GM18858 (cell line): ENCODE measurements around the gene SH3GL3.

Experiments
- ATAC-seq: cut with Tn5 transposase; IDR thresholded peaks from one replicate; pipeline ENCODE4 v1.9.1; 2021; ENCODE audit not compliant: unreplicated experiment

Gene SH3GL3

DNA sequence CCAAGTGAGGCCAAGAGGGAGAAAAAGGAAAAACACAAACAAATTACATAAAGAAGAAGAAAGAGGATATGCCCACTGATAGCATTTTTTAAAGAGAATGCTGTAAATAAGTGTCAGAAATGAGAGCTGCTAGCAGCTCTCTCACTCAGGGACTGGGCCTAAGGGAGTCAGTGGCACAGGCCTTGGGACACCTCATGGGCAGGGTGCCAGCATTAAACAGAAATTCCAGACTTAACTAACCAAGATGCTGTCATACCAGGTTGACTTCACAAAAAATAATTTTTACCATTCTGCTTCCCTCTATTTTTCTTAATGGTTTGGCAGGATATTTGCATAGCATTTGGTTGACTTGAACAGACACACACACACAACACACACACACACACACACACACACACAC, 114.5 kb downstream of the SH3GL3 start:
- ATAC-seq: no peak

- ATAC-seq: no peak
Observed at GRCh38 chr15:83565138-83565537, 118.0 kb downstream of the SH3GL3 start.

- ATAC-seq: no peak
Observed at GRCh38 chr15:83565553-83566159, 118.5 kb downstream of the SH3GL3 start.

- no peak for ATAC-seq
Observed at GRCh38 chr15:83567318-83567717, 120.2 kb downstream of the SH3GL3 start.

GRCh38 chr15:83569341-83569740, 122.2 kb downstream of the SH3GL3 start:
- ATAC-seq: no peak

GRCh38 chr15:83570756-83571155, 123.6 kb downstream of the SH3GL3 start:
- ATAC-seq: no peak

GRCh38 chr15:83571820-83572707, 124.9 kb downstream of the SH3GL3 start:
- ATAC-seq: no peak

DNA sequence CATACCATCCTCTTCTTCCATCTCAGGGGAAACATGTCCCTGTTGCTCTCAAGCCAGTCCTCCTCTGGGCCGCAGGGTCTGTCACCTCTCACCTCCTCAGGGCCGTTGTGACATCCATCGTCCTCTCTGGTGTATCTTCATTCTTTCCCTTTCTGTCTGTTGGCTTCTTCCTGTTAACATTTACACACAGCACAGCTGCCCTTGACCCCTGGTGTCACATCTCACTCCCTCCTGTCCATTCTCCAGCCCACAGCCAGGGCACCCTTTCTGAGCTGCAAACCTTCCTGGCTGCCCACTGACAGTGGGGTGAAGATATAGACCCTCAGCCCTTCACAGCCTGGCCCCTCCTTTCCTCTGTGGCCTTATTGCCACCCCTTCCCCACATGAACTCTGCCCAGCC, 127.2 kb downstream of the SH3GL3 start:
- ATAC-seq: no peak

DNA sequence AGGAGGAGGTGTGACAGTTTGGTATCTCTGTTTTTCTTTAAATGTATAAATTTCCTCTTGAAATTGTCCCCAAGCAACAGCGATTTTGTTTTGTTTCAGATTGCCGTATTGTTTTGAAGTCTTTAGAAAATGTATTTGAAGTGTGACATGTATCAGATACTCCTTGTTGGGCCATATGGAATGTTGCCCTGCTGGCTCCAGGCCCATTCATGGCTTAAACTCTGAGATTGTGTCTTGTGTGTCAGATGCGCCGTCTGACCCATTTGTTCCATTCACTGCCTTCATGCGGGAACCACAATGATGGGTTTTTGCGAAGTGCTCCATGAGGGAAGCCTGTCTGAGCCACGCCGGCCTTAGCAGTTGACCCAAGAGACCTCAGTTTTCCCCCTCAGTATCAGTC, 131.6 kb downstream of the SH3GL3 start:
- no peak for ATAC-seq

DNA sequence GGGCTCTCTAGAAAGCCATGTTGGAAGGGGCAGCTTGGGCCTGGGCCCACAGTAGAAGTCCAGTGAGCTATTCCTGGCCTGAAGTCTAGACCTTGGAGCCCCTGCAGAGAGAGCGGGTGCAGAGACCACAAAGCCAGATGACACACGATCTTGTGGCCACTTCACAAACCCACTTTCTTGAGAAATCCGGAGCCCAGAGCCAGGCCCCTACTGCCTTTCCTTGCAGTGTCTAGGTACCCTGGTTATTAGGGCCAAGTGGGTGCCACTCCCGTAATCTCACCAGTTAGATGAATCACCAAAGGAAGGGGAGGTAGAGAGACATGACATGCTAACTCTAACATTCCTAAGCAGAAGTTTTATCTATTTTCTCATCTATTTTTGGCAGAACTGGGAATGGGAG, 134.2 kb downstream of the SH3GL3 start:
- ATAC-seq: no peak

- ATAC-seq: no peak
Observed at GRCh38 chr15:83582381-83582780, 135.2 kb downstream of the SH3GL3 start.

- no peak for ATAC-seq
Observed at GRCh38 chr15:83585601-83586335, 138.6 kb downstream of the SH3GL3 start.

DNA sequence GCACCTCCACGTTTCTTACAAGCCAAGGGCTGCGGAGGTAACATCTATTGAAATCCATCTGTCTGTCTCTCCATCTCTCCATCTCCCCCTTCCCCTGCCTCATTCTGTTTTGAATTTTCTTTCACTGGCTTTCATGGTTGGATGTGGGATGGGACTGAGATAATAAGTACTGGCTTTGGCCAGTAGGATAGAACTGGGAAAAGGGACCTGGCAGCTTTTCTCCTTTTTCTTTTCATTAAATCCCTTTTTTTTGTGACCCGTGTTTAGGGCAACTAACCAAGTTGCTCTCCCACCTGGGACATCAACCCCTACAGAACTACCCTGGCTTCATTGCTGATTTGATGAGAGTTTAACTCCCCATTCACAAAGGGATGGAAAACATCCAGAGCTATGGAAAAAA, 139.9 kb downstream of the SH3GL3 start:
- no peak for ATAC-seq

- ATAC-seq: no peak
Observed at GRCh38 chr15:83588441-83588840, 141.3 kb downstream of the SH3GL3 start.

- no peak for ATAC-seq
Observed at GRCh38 chr15:83592370-83593040, 145.4 kb downstream of the SH3GL3 start.

DNA sequence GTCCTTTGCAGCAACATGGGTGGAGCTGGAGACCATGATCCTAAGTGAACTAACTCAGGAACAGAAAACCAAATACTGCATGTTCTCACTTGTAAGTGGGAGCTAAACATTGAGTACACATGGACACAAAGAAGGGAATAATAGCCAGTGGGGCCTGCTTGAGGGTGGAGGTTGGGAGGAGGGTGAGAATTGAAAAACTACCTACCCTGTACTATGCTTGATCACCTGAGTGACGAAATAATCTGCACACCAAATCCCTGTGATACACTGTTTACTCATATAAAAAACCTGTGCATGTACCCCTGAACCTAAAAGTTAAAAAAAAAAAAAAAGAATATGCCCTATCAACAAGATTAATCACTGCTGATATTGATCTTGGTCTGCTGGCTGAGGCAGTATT, 148.1 kb downstream of the SH3GL3 start:
- no peak for ATAC-seq

GRCh38 chr15:83598031-83598430, 150.9 kb downstream of the SH3GL3 start:
- no peak for ATAC-seq

DNA sequence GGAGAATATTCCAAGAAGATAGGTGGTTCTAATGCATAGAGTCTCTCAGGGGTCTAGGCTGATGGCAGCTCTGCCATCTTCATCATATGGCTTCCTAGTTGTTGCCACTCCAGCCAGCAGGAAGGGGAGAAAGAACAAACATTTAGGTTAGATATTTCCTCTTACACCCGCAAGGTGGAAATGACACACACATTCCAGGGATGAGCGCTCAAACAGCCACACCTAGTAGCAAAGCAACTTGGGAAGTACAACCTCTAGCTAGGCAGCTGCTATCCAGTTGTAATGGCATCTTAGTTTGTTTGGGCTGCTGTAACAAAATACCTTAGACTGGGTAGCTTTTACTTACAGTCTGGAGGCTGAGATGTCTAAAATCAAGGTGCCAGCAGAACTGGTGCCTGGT, 154.9 kb downstream of the SH3GL3 start:
- no peak for ATAC-seq

DNA sequence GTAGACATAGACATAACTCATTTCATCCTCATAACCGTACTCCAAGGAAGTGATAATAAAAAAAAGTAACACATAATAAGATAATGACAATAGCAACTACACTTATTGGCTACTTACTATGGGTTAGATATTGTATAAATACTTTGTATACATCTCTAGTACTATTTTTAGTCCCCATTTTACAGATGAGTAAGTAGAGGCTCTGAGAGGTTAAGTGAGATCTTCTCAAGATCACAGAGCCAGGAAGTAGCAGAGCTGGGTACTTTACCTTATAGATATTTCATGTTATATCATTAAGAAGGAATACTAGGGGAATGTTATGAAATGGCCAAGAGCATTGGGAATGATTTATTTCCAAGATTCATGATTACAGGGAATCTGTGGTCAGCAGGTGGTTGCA, 157.4 kb downstream of the SH3GL3 start:
- ATAC-seq: no peak

- no peak for ATAC-seq
Observed at GRCh38 chr15:83605111-83605945, 158.2 kb downstream of the SH3GL3 start.
